HepG2 (cell line): ENCODE measurements around the gene RGS6.

ENCODE experiments used
- POLR2A ChIP-seq, 2 experiments: IDR thresholded peaks; 2 replicates each; pipeline ENCODE4 v1.6.1; 2011; ENCODE audit warnings: low read depth in 2 of 2, low read length in 2 of 2, mild to moderate bottlenecking in 1 of 2, moderate library complexity in 1 of 2; ENCODE audit not compliant: insufficient read depth in 1 of 2
- SALL2 ChIP-seq: sonication (generic); formaldehyde crosslinking; IDR thresholded peaks from 2 replicates; pipeline ENCODE4 v1.8.1; 2023; ENCODE audit warnings: mild to moderate bottlenecking, missing genetic modification reagents, inconsistent platforms
- ZNF121 ChIP-seq: sonication (generic); formaldehyde crosslinking; IDR thresholded peaks from 2 replicates; pipeline ENCODE4 v1.5.0; 2020; ENCODE audit warnings: mild to moderate bottlenecking, missing genetic modification reagents
- ZNF235 ChIP-seq: sonication (generic); formaldehyde crosslinking; IDR thresholded peaks from 2 replicates; pipeline ENCODE4 v1.8.1; 2023; ENCODE audit warnings: mild to moderate bottlenecking, missing genetic modification reagents, borderline replicate concordance
- ZNF3 ChIP-seq: IDR thresholded peaks from 2 replicates; pipeline ENCODE4 v1.7.0; 2017; ENCODE audit warnings: inconsistent platforms
- ZNF777 ChIP-seq: sonication (generic); formaldehyde crosslinking; IDR thresholded peaks from 2 replicates; pipeline ENCODE4 v1.4.0; 2020; ENCODE audit warnings: missing genetic modification reagents
- ZNF883 ChIP-seq: sonication (generic); formaldehyde crosslinking; IDR thresholded peaks from 2 replicates; pipeline ENCODE4 v1.5.1; 2020; ENCODE audit warnings: mild to moderate bottlenecking, missing genetic modification reagents; ENCODE audit errors: not compliant biosample characterization
- TF ChIP-seq, protein P1 (sequence below), 2 experiments: IDR thresholded peaks; 2 replicates each; pipeline ENCODE4 v1.6.1; 2011 to 2012; ENCODE audit warnings: low read length in 2 of 2, borderline replicate concordance in 1 of 2, low read depth in 1 of 2, mild to moderate bottlenecking in 1 of 2, moderate library complexity in 1 of 2
- TF ChIP-seq, protein P2 (sequence below): sonication (generic); formaldehyde crosslinking; conservative IDR thresholded peaks from 2 replicates; pipeline ENCODE4 v1.4.0; 2020; ENCODE audit warnings: missing genetic modification reagents

- TF ChIP-seq ZNF121: no peak
- TF ChIP-seq, protein P1, sequence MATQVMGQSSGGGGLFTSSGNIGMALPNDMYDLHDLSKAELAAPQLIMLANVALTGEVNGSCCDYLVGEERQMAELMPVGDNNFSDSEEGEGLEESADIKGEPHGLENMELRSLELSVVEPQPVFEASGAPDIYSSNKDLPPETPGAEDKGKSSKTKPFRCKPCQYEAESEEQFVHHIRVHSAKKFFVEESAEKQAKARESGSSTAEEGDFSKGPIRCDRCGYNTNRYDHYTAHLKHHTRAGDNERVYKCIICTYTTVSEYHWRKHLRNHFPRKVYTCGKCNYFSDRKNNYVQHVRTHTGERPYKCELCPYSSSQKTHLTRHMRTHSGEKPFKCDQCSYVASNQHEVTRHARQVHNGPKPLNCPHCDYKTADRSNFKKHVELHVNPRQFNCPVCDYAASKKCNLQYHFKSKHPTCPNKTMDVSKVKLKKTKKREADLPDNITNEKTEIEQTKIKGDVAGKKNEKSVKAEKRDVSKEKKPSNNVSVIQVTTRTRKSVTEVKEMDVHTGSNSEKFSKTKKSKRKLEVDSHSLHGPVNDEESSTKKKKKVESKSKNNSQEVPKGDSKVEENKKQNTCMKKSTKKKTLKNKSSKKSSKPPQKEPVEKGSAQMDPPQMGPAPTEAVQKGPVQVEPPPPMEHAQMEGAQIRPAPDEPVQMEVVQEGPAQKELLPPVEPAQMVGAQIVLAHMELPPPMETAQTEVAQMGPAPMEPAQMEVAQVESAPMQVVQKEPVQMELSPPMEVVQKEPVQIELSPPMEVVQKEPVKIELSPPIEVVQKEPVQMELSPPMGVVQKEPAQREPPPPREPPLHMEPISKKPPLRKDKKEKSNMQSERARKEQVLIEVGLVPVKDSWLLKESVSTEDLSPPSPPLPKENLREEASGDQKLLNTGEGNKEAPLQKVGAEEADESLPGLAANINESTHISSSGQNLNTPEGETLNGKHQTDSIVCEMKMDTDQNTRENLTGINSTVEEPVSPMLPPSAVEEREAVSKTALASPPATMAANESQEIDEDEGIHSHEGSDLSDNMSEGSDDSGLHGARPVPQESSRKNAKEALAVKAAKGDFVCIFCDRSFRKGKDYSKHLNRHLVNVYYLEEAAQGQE (IDR thresholded peaks at IDR 0.05; ENCODE audit: borderline replicate concordance in 1 of 2, low read depth in 1 of 2, low read length in 2 of 2): no peak
- TF ChIP-seq ZNF235: no peak
- TF ChIP-seq ZNF883 (CRISPR knock-in tag): no peak
- TF ChIP-seq ZNF3: no peak
- no peak for TF ChIP-seq POLR2A (IDR thresholded peaks at IDR 0.05; ENCODE audit: insufficient read depth in 1 of 2, low read depth in 2 of 2, low read length in 2 of 2)
- TF ChIP-seq, protein P2, sequence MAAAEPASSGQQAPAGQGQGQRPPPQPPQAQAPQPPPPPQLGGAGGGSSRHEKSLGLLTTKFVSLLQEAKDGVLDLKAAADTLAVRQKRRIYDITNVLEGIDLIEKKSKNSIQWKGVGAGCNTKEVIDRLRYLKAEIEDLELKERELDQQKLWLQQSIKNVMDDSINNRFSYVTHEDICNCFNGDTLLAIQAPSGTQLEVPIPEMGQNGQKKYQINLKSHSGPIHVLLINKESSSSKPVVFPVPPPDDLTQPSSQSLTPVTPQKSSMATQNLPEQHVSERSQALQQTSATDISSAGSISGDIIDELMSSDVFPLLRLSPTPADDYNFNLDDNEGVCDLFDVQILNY (CRISPR knock-in tag): no peak
- no peak for TF ChIP-seq ZNF777 (CRISPR knock-in tag)
- no peak for TF ChIP-seq SALL2
These were observed 448.2 kb downstream of the RGS6 start for GRCh38 chr14:72380456-72380855.
